SU-DHL-6 (cell line): ENCODE data around the gene PHETA1.

Experiments
- H2AFZ ChIP-seq: fragments of 200-600 bp; sonication (generic); 2 replicates; pipeline ENCODE4 v1.6.1; 2014; ENCODE audit warnings: low read depth, mild to moderate bottlenecking, moderate library complexity, mixed read lengths, antibody characterized with exemption, low read length; ENCODE audit not compliant: severe bottlenecking
- H3F3A ChIP-seq: fragments of 200-600 bp; shearing (Covaris generic); 2 replicates; pipeline ENCODE4 v1.6.0; 2016; ENCODE audit warnings: antibody characterized with exemption, mild to moderate bottlenecking; ENCODE audit not compliant: insufficient read depth
- H3K27ac ChIP-seq: fragments of 200-600 bp; sonication (generic); 2 replicates; pipeline ENCODE4 v1.5.1; 2016; ENCODE audit warnings: low read depth, mild to moderate bottlenecking, low read length, moderate library complexity, mixed read lengths
- H3K27me3 ChIP-seq: fragments of 200-600 bp; sonication (generic), shearing (Covaris generic); 2 replicates; pipeline ENCODE4 v1.6.0; 2014; ENCODE audit warnings: mild to moderate bottlenecking, low read length
- H3K36me3 ChIP-seq: fragments of 200-600 bp; sonication (generic); 2 replicates; pipeline ENCODE4 v1.6.1; 2014; ENCODE audit warnings: mild to moderate bottlenecking, low read length, mixed read lengths
- H3K4me2 ChIP-seq: fragments of 300-600, 200-600 bp; shearing (Covaris generic), sonication (generic); 2 replicates; pipeline ENCODE4 v1.6.0; 2014; ENCODE audit warnings: low read length, low read depth, mild to moderate bottlenecking; ENCODE audit not compliant: poor library complexity, severe bottlenecking
- H3K4me3 ChIP-seq: fragments of 200-600 bp; sonication (generic); 2 replicates; pipeline ENCODE4 v1.5.1; 2014; ENCODE audit warnings: antibody characterized with exemption, low read length, mild to moderate bottlenecking, mixed read lengths; ENCODE audit not compliant: insufficient read depth, poor library complexity, severe bottlenecking
- H3K79me2 ChIP-seq: fragments of 200-600 bp; sonication (generic); 2 replicates; pipeline ENCODE4 v1.6.1; 2014; ENCODE audit warnings: mild to moderate bottlenecking, low read length, moderate library complexity; ENCODE audit not compliant: insufficient read depth
- H3K9ac ChIP-seq: fragments of 200-600 bp; sonication (generic); 2 replicates; pipeline ENCODE4 v1.7.0; 2014; ENCODE audit warnings: mild to moderate bottlenecking, low read length
- H3K9me2 ChIP-seq: fragments of 200-600 bp; sonication (generic); replicated peaks from 2 replicates; pipeline ENCODE4 v1.6.1; 2014; ENCODE audit warnings: low read length; ENCODE audit not compliant: insufficient read depth
- H3K9me3 ChIP-seq: fragments of 200-600 bp; sonication (generic); 2 replicates; pipeline ENCODE4 v1.6.1; 2014; ENCODE audit warnings: low read length, mixed read lengths; ENCODE audit not compliant: insufficient read depth
- H4K20me1 ChIP-seq: fragments of 200-600 bp; sonication (generic); 2 replicates; pipeline ENCODE4 v1.6.1; 2014; ENCODE audit warnings: low read depth, mild to moderate bottlenecking, antibody characterized with exemption, low read length, moderate library complexity, mixed read lengths
- CTCF ChIP-seq: fragments of 200-600 bp; sonication (generic); IDR thresholded peaks from one replicate; pipeline ENCODE4 v1.5.1; 2017; ENCODE audit warnings: antibody characterized with exemption, mild to moderate bottlenecking, low read length, moderate library complexity; ENCODE audit not compliant: insufficient read depth, poor library complexity, severe bottlenecking
- EZH2phosphoT487 ChIP-seq: fragments of 200-600 bp; sonication (generic), shearing (Covaris generic); conservative IDR thresholded peaks from 2 replicates; pipeline ENCODE4 v1.6.1; 2018; ENCODE audit warnings: mild to moderate bottlenecking, antibody characterized with exemption, low read length, moderate library complexity, mixed read lengths

The PHETA1 gene

GRCh38 chr12:111311011-111311410, 57.9 kb downstream of the PHETA1 start:
- H2AFZ ChIP-seq: no peak overlapping the region
- no peaks in the 10 kb centered on the region for H3K27me3 ChIP-seq
- peaks cover 11% of the 10 kb centered on the region for H3K36me3 ChIP-seq
- no peaks in the 10 kb centered on the region for H4K20me1 ChIP-seq
- no peak overlapping the region for H3K4me3 ChIP-seq
- no peak overlapping the region for H3K9ac ChIP-seq
- H3F3A ChIP-seq: 0 out of 2 replicates have a peak, but pooled peaks cover 4% of the 10 kb centered on the region
- no peaks in the 10 kb centered on the region for H3K9me2 ChIP-seq
- TF ChIP-seq CTCF (no peak), EZH2phosphoT487 (no peak)
- no peak overlapping the region for H3K27ac ChIP-seq
- H3K79me2 ChIP-seq: no peaks in the 10 kb centered on the region
- no peaks in the 10 kb centered on the region for H3K9me3 ChIP-seq
- H3K4me2 ChIP-seq: no peak overlapping the region
